ENCODE measurements around the gene FAIM2.

DNA sequence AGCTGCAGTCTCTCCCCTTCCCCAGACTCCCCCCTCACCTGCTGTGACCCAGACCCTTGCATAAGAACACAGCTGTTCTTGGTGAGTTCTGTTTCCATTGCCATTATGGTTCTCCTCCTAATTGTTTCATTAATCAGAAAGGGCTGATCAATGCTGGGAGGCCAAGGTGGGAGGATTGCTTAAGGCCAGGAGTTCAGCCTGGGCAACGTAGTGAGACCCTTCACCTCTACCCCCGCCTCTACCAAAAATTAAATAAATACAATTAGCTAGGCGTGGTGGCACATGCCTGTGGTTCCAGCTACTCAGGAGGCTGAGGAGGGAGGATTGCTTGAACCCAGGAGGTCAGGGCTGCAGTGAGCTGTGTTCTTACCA, 17.2 kb upstream of the FAIM2 start:
- TF ChIP-seq POLR2A (IDR thresholded peaks at IDR 0.05; ENCODE audit: low read depth, low read length) = no peak
- TF ChIP-seq POLR2AphosphoS5 (IDR thresholded peaks at IDR 0.05; ENCODE audit: low read depth, low read length) = no peak
